Measurements from ENCODE around the gene ZDHHC18. TPM values are rescaled to one million over a fixed set of nuclear protein-coding genes. Genes with fewer than 3 reads are reported as not detected.
"Not testable (repeated sequence)": the region's sequence is repeated elsewhere in the genome, so short reads cannot be mapped to it uniquely, and the experiment has no call there.

Gene ZDHHC18
- total RNA-seq, 1 donor from 2014 or later = 11.8 TPM

DNA sequence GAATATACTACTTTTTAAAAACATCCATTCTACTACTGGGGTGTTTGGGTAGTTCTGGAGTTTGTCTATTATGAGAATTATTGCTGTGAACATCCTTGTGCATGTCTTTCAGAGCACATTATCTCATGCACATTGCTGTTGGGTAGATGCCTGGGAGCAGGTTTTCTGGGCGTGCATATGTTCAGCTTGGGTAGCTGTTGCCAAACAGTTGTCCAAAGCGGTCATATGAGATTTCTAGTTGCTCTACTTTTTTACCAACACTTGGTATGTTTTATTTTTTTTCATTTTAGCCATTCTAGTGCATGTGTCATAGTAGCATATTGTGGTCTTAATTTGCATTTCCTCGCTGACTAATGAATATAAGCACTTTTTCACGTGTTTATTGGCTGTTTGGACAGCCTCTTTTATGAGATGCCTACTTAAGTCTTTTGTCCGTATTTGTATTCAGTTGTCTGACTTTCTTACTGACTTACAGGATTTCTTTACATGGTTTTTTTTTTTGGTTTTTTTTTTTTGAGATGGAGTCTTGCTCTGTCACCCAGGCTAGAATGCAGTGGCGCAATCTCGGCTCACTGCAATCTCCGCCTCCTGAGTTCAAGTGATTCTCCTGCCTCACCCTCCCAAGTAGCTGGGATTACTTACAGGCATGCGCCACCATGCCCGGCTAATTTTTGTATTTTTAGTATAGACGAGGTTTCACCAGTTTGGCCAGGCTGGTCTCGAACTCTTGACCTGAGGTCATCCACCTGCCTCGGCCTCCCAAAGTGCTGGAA is 18.1 kb downstream of the ZDHHC18 start:
- Histone ChIP-seq H3K27me3 (ENCODE audit: low read depth) (no peaks in the 10 kb centered on the region), H3K4me3 (no peak overlapping the region), H3K9me3 (replicated peaks) (no peaks in the 10 kb centered on the region), H3K27ac (replicated peaks) (no peak overlapping the region), H3K36me3 (peaks cover 73% of the 10 kb centered on the region), H3K4me1 (no peaks in the 10 kb centered on the region)
- DNase-seq = no peak
- intact Hi-C loops (cut with micrococcal nuclease) = no loop called here
- TF ChIP-seq CTCF (IDR thresholded peaks at IDR 0.05; ENCODE audit: borderline replicate concordance) = no peak

- intact Hi-C loops (cut with micrococcal nuclease) = not testable (repeated sequence)
- peaks cover 73% of the 10 kb centered on the region for H3K36me3 ChIP-seq
Measured at GRCh38 chr1:26847826-26848225, 21.3 kb downstream of the ZDHHC18 start.

GRCh38 chr1:26848499-26848898 is 22.0 kb downstream of the ZDHHC18 start:
- no peak for DNase-seq
- intact Hi-C loops (cut with micrococcal nuclease) = no loop called here
- no peak overlapping the region for H3K4me3 ChIP-seq
- H3K27me3 ChIP-seq (ENCODE audit: low read depth) = no peaks in the 10 kb centered on the region
- no peaks in the 10 kb centered on the region for H3K9me3 ChIP-seq (replicated peaks)
- H3K36me3 ChIP-seq = peaks cover 73% of the 10 kb centered on the region
- H3K4me1 ChIP-seq = peaks cover 6% of the 10 kb centered on the region
- no peak for TF ChIP-seq CTCF (IDR thresholded peaks at IDR 0.05; ENCODE audit: borderline replicate concordance)
- no peak overlapping the region for H3K27ac ChIP-seq (replicated peaks)

More at GRCh38 chr1:26847826-26848225, 21.3 kb downstream of the ZDHHC18 start:
- not testable (repeated sequence) for H3K27me3 ChIP-seq (ENCODE audit: low read depth); H3K4me1 ChIP-seq; DNase-seq; H3K4me3 ChIP-seq; H3K9me3 ChIP-seq (replicated peaks); H3K27ac ChIP-seq (replicated peaks)

DNA sequence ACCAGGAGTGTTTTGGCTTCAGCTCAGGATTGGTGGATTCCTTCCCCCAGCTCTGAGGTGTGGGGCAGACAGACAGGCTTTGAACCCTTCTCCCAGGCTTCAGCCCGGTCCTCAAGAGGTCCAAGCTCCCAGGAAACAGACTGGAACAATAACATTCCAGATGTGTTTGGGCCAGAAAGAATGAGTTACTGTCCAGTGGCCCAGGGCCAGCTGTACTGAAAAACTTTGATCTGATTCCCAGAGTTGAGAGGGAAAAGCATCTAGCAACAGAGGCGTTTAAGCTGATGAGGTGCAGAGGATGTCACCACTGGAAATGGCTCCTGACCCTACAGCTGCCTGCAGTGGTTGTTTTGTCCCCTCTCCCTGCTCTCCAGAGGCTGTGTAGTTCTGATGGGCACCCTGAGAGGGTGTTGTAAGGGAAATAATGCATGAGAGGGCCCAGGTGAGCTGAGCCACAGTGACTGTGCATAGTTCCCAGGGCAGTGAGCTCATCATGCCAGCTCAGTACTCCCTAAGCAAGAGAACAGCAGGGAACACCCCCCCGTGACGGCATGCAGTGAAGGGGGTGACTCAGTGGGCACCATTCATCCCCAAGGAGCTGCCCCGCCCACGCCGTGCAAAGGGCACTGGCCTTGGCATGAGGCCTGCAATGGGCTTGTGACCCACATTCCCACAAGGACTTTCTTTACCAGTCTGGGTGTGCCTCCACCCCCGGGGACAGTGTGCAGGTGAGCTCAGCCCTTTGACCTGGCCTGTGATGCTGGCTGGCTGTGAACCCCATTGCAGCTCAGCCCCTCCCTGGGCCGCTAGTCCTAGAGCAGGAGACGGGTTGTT is 22.7 kb downstream of the ZDHHC18 start:
- TF ChIP-seq CTCF (IDR thresholded peaks at IDR 0.05; ENCODE audit: borderline replicate concordance) = no peak
- no peak overlapping the region for H3K4me3 ChIP-seq
- no peaks in the 10 kb centered on the region for H3K9me3 ChIP-seq (replicated peaks)
- intact Hi-C loops (cut with micrococcal nuclease) = no loop called here
- H3K36me3 ChIP-seq = peaks cover 74% of the 10 kb centered on the region
- no peaks in the 10 kb centered on the region for H3K27me3 ChIP-seq (ENCODE audit: low read depth)
- DNase-seq = no peak
- peaks cover 6% of the 10 kb centered on the region for H3K4me1 ChIP-seq
- no peak overlapping the region for H3K27ac ChIP-seq (replicated peaks)

- peaks cover 95% of the 10 kb centered on the region for H3K36me3 ChIP-seq
- H3K27me3 ChIP-seq (ENCODE audit: low read depth) = no peaks in the 10 kb centered on the region
- H3K4me3 ChIP-seq = no peak overlapping the region
- no peaks in the 10 kb centered on the region for H3K9me3 ChIP-seq (replicated peaks)
- no peak for DNase-seq
- peaks cover 6% of the 10 kb centered on the region for H3K4me1 ChIP-seq
- no peak for TF ChIP-seq CTCF (IDR thresholded peaks at IDR 0.05; ENCODE audit: borderline replicate concordance)
- H3K27ac ChIP-seq (replicated peaks) = no peak overlapping the region
- intact Hi-C loops (cut with micrococcal nuclease) = no loop called here
Measured at GRCh38 chr1:26851106-26851684, 24.7 kb downstream of the ZDHHC18 start.
